AG04450 (cell line): ENCODE data around the gene MDK. TPM values are rescaled to one million over a fixed set of nuclear protein-coding genes. Genes with fewer than 3 reads are reported as not detected.
"Not testable (repeated sequence)": the region's sequence is repeated elsewhere in the genome, so short reads cannot be mapped to it uniquely, and the experiment has no call there.

ENCODE experiments used
- CTCF ChIA-PET: fragments of 300-600, 350-600 bp; formaldehyde crosslinking; extraction: SDS; loops from one replicate; lab custom pipeline; 2022; ENCODE audit warnings: antibody characterized with exemption, inconsistent platforms; lab: Charles Lee
- POLR2A ChIA-PET: fragments of 350-600 bp; formaldehyde crosslinking; extraction: SDS; loops from one replicate; lab custom pipeline; 2021; ENCODE audit warnings: antibody characterized with exemption, inconsistent platforms; lab: Yijun Ruan, JAX
- DNase-seq: peaks from one replicate; pipeline ENCODE4 v3.0.0-alpha.2; 2011; ENCODE audit warnings: low read depth, low spot score
- H3K27ac ChIP-seq: one replicate; pipeline ENCODE4 v1.5.1; 2012; ENCODE audit warnings: low read depth, low read length, control low read depth
- H3K27me3 ChIP-seq: one replicate; pipeline ENCODE4 v1.6.0; 2012; ENCODE audit warnings: low read length; ENCODE audit not compliant: control insufficient read depth, insufficient read depth
- H3K4me3 ChIP-seq: 2 replicates; pipeline ENCODE4 v1.5.1; 2011; ENCODE audit warnings: mild to moderate bottlenecking, low read depth, low read length, control low read depth
- H3K9me3 ChIP-seq: 2 replicates; pipeline ENCODE4 v1.5.1; 2012; ENCODE audit warnings: low read length; ENCODE audit not compliant: control insufficient read depth, insufficient read depth
- CTCF ChIP-seq: IDR thresholded peaks from 2 replicates; pipeline ENCODE4 v1.5.1; 2011; ENCODE audit warnings: low read depth, low read length, control low read depth, inconsistent platforms
- polyA plus RNA-seq: library from polyadenylated mRNA; depleted of rRNA; stranded (reverse); fragments of >200 nt; gene quantifications from 2 replicates; pipeline ENCODE4 v1.2.3, GENCODE V29; 2011

MDK gene
- polyA plus RNA-seq, 1 experiment, result 445 TPM

- Histone ChIP-seq H3K9me3 (peaks cover 4% of the 10 kb centered on the region; the same call in 1 of the 2 replicates), H3K27me3 (no peaks in the 10 kb centered on the region), H3K27ac (no peak overlapping the region), H3K4me3 (no peak overlapping the region)
- ChIA-PET CTCF (no interaction called here), POLR2A (no interaction called here)
- no peak for TF ChIP-seq CTCF
- DNase-seq, result no peak
These were observed 4.2 kb upstream of the MDK start for GRCh38 chr11:46377290-46377689.

GRCh38 chr11:46377831-46378230 is 3.6 kb upstream of the MDK start:
- no peak for DNase-seq
- Histone ChIP-seq H3K27me3 (no peaks in the 10 kb centered on the region), H3K9me3 (peaks cover 4% of the 10 kb centered on the region; the same call in 1 of the 2 replicates), H3K4me3 (no peak overlapping the region), H3K27ac (no peak overlapping the region)
- no peak for TF ChIP-seq CTCF
- POLR2A ChIA-PET, result no interaction called here
- CTCF ChIA-PET, result no interaction called here

- Histone ChIP-seq H3K27ac (no peak overlapping the region), H3K27me3 (no peaks in the 10 kb centered on the region), H3K4me3 (no peak overlapping the region), H3K9me3 (peaks cover 4% of the 10 kb centered on the region; the same call in 1 of the 2 replicates)
- TF ChIP-seq CTCF, result no peak
- CTCF ChIA-PET, result interaction anchor here (0.7 kb wide), 1 partner anchor 10 kb away, joined by 4 read pairs; no protein-coding TSS in a partner anchor
- no peak for DNase-seq
- POLR2A ChIA-PET, result no interaction called here
These were observed 3.2 kb upstream of the MDK start for GRCh38 chr11:46378296-46378695.

- H3K27ac ChIP-seq, result no peak overlapping the region
- H3K4me3 ChIP-seq, result no peak overlapping the region
- DNase-seq, result no peak
- POLR2A ChIA-PET, result no interaction called here
- H3K27me3 ChIP-seq, result no peaks in the 10 kb centered on the region
- CTCF ChIA-PET, result interaction anchor here (0.7 kb wide), 1 partner anchor 11 kb away, joined by 4 read pairs; no protein-coding TSS in a partner anchor
- no peak for TF ChIP-seq CTCF
- H3K9me3 ChIP-seq, result peaks cover 4% of the 10 kb centered on the region; the same call in 1 of the 2 replicates
These were observed 2.5 kb upstream of the MDK start for GRCh38 chr11:46378811-46379481.

GRCh38 chr11:46379482-46380293 is 1.8 kb upstream of the MDK start:
- POLR2A ChIA-PET, H3K9me3 ChIP-seq, DNase-seq, H3K4me3 ChIP-seq, H3K27me3 ChIP-seq, H3K27ac ChIP-seq: not testable (repeated sequence)
- CTCF ChIA-PET, result interaction anchor here (1.7 kb wide), 1 partner anchor 150 kb away, joined by 5 read pairs; no protein-coding TSS in a partner anchor
